GOT3 (cell line): ENCODE data around the gene CDS2.

Experiments used
- DNase-seq: peaks from one replicate; lab custom pipeline; 2025; ENCODE audit warnings: mixed read lengths; lab: John Stamatoyannopoulos, UW

CDS2 gene

GRCh38 chr20:5181958-5182357, 55.1 kb downstream of the CDS2 start:
- DNase-seq, result no peak

- no peak for DNase-seq
Observed at GRCh38 chr20:5182615-5183254, 55.9 kb downstream of the CDS2 start.

- DNase-seq, result no peak
Observed at GRCh38 chr20:5183731-5184474, 57.1 kb downstream of the CDS2 start.

- DNase-seq, result no peak
Observed at GRCh38 chr20:5184684-5185083, 57.9 kb downstream of the CDS2 start.

- DNase-seq, result no peak
Observed at GRCh38 chr20:5187122-5187521, 60.3 kb downstream of the CDS2 start.

- DNase-seq, result no peak
Observed at GRCh38 chr20:5188736-5189135, 61.9 kb downstream of the CDS2 start.

GRCh38 chr20:5189917-5190316, 63.1 kb downstream of the CDS2 start:
- DNase-seq, result no peak

GRCh38 chr20:5190444-5190843, 63.6 kb downstream of the CDS2 start:
- DNase-seq, result no peak

GRCh38 chr20:5191829-5192569, 65.2 kb downstream of the CDS2 start:
- DNase-seq, result no peak

GRCh38 chr20:5192570-5193431, 66.0 kb downstream of the CDS2 start:
- no peak for DNase-seq

- no peak for DNase-seq
Observed at GRCh38 chr20:5195655-5196054, 68.8 kb downstream of the CDS2 start.

GRCh38 chr20:5196149-5196548, 69.3 kb downstream of the CDS2 start:
- DNase-seq, result no peak

GRCh38 chr20:5197270-5197827, 70.5 kb downstream of the CDS2 start:
- DNase-seq, result no peak

GRCh38 chr20:5197847-5198650, 71.2 kb downstream of the CDS2 start:
- no peak for DNase-seq

- DNase-seq, result no peak
Observed at GRCh38 chr20:5198651-5198924, 71.8 kb downstream of the CDS2 start.

GRCh38 chr20:5203380-5203779, 76.6 kb downstream of the CDS2 start:
- DNase-seq, result no peak

GRCh38 chr20:5205348-5206210, 78.8 kb downstream of the CDS2 start:
- peak; percentile 16 for DNase-seq

- no peak for DNase-seq
Observed at GRCh38 chr20:5207138-5207537, 80.3 kb downstream of the CDS2 start.

GRCh38 chr20:5211803-5212714, 85.3 kb downstream of the CDS2 start:
- DNase-seq, result no peak
